Fibroblast of the aortic adventitia (primary cell): ENCODE data around the gene USO1. TPM values are rescaled to one million over a fixed set of nuclear protein-coding genes. Genes with fewer than 3 reads are reported as not detected.
A peak's percentile ranks its signal among the peaks of the same experiment; 100 is the strongest.
"Not testable (repeated sequence)": the region's sequence is repeated elsewhere in the genome, so short reads cannot be mapped to it uniquely, and the experiment has no call there.

Source experiments
- DNase-seq: peaks from one replicate; pipeline ENCODE4 v3.0.0-alpha.2; 2010; ENCODE audit warnings: low read depth
- H3K4me3 ChIP-seq: 2 replicates; pipeline ENCODE4 v1.5.1; 2011; ENCODE audit warnings: low read depth, mild to moderate bottlenecking, control low read depth, low read length, moderate library complexity
- CTCF ChIP-seq: IDR thresholded peaks from 2 replicates; pipeline ENCODE4 v1.5.1; 2011; ENCODE audit warnings: mild to moderate bottlenecking, low read length, control low read depth, inconsistent platforms; ENCODE audit not compliant: insufficient read depth
- small RNA-seq: library from RNA; depleted of rRNA; stranded (forward); fragments of <200 nt; gene quantifications from one replicate; pipeline ENCODE3, GENCODE V24; 2012
- total RNA-seq: library from RNA; depleted of rRNA; stranded (reverse); fragments of >200 nt; gene quantifications from 2 replicates; pipeline ENCODE4 v1.2.3, GENCODE V29; 2012; ENCODE audit warnings: low replicate concordance

USO1 gene
- total RNA-seq, 1 donor = 124 TPM

- H3K4me3 ChIP-seq = not testable (repeated sequence)
- peak; percentile 96 for DNase-seq
- TF ChIP-seq CTCF = peak; percentile 65
These were observed 123.9 kb downstream of the USO1 start for GRCh38 chr4:75848171-75848760.

- TF ChIP-seq CTCF = no peak
- no peak for DNase-seq
These were observed 124.5 kb downstream of the USO1 start for GRCh38 chr4:75848891-75849290.

GRCh38 chr4:75849461-75849860, 125.1 kb downstream of the USO1 start:
- H3K4me3 ChIP-seq = no peak overlapping the region
- DNase-seq = no peak
- no peak for TF ChIP-seq CTCF

More at GRCh38 chr4:75848891-75849290, 124.5 kb downstream of the USO1 start:
- H3K4me3 ChIP-seq = no peak overlapping the region

GRCh38 chr4:75858721-75859120, 134.3 kb downstream of the USO1 start:
- H3K4me3 ChIP-seq = no peak overlapping the region
- DNase-seq = no peak
- TF ChIP-seq CTCF = no peak

GRCh38 chr4:75860606-75861005, 136.2 kb downstream of the USO1 start:
- TF ChIP-seq CTCF = no peak
- no peak for DNase-seq
- H3K4me3 ChIP-seq = no peak overlapping the region

Small RNA genes within 50 kb of the gene (small RNA-seq; reads per million reads assigned to genes)
- gene RNU2-16P = not detected

Other genes with a start within 250 kb of the USO1 start
- gene RCHY1, start 210.2 kb upstream of the USO1 start, total RNA-seq = 27.3 and 44.0 TPM in 2 replicates
- gene THAP6, start 210.1 kb upstream of the USO1 start, total RNA-seq = 22.0 and 44.6 TPM in 2 replicates
- gene ODAPH, start 168.5 kb upstream of the USO1 start, total RNA-seq = not detected in 2 replicates
- 1.3 and 7.5 TPM in 2 replicates for gene CDKL2, start 94.0 kb upstream of the USO1 start, total RNA-seq
- 177 and 407 TPM in 2 replicates for gene G3BP2, start 51.2 kb upstream of the USO1 start, total RNA-seq
- gene PPEF2, start 177.9 kb downstream of the USO1 start, total RNA-seq = not detected in 2 replicates
- gene NAAA, start 216.4 kb downstream of the USO1 start, total RNA-seq = 46.1 and 48.1 TPM in 2 replicates